Naive thymus-derived CD4-positive, alpha-beta T cell (primary cell): Measurements from ENCODE around the gene UBALD1. TPM values are rescaled to one million over a fixed set of nuclear protein-coding genes. Genes with fewer than 3 reads are reported as not detected.

Experiments used
- ATAC-seq: fragments of 150-1000 bp; cut with Tn5 transposase; 2 replicates; pipeline ENCODE4 v1.10.0; 2021; ENCODE audit warnings: mild to moderate bottlenecking, moderate library complexity
- CTCF ChIA-PET: fragments of 350-600 bp; sonication (Branson Sonifier 250); formaldehyde crosslinking; loops from one replicate; lab custom pipeline; 2021; ENCODE audit warnings: antibody characterized with exemption; lab: Charles Lee
- POLR2A ChIA-PET: fragments of 350-600 bp; sonication (Branson Sonifier 250); formaldehyde crosslinking; loops from one replicate; lab custom pipeline; 2021; ENCODE audit warnings: antibody characterized with exemption, inconsistent platforms; lab: Charles Lee
- DNase-seq, 9 donors: peaks; one replicate each; pipeline versions ENCODE4 v3.0.0 to v3.0.0-alpha.2; 2020 to 2022; ENCODE audit warnings: mixed read lengths in 1 of 9
- H3K27ac ChIP-seq: one replicate; pipeline ENCODE4 v1.7.0; 2013; ENCODE audit warnings: mild to moderate bottlenecking, low read depth, low read length, moderate library complexity
- H3K27me3 ChIP-seq, 2 donors: one replicate each; pipeline ENCODE4 v1.7.0; 2013; ENCODE audit warnings: low read length in 2 of 2, mild to moderate bottlenecking in 2 of 2, moderate library complexity in 2 of 2; ENCODE audit not compliant: control insufficient read depth in 2 of 2, insufficient read depth in 2 of 2
- H3K36me3 ChIP-seq, 3 experiments: 1 replicate in 2 of 3; 2 replicates in 1 of 3; pipeline ENCODE4 v1.7.0; 2013; ENCODE audit warnings: low read length in 3 of 3, mild to moderate bottlenecking in 3 of 3, moderate library complexity in 1 of 3; ENCODE audit not compliant: insufficient read depth in 3 of 3, control insufficient read depth in 2 of 3
- H3K4me1 ChIP-seq, 2 donors: one replicate each; pipeline ENCODE4 v1.7.0; 2013; ENCODE audit warnings: low read length in 2 of 2, mild to moderate bottlenecking in 2 of 2, moderate library complexity in 1 of 2; ENCODE audit not compliant: control insufficient read depth in 2 of 2, insufficient read depth in 2 of 2
- H3K4me3 ChIP-seq: 2 replicates; pipeline ENCODE4 v1.7.0; 2013; ENCODE audit warnings: mild to moderate bottlenecking, low read length
- H3K9me3 ChIP-seq, 3 experiments: 1 replicate in 2 of 3; 2 replicates in 1 of 3; pipeline ENCODE4 v1.7.0; 2013; ENCODE audit warnings: low read length in 3 of 3; ENCODE audit not compliant: control insufficient read depth in 2 of 3
- H3K27ac Mint-ChIP-seq, 9 donors: one replicate each; pipeline ENCODE4 v1.8.0; 2020 to 2022; ENCODE audit warnings: mixed read lengths in 9 of 9, mild to moderate bottlenecking in 8 of 9, moderate library complexity in 5 of 9, inconsistent platforms in 2 of 9
- H3K27me3 Mint-ChIP-seq, 5 donors: one replicate each; pipeline ENCODE4 v1.8.0; 2021 to 2022; ENCODE audit warnings: mixed read lengths in 5 of 5, mild to moderate bottlenecking in 1 of 5
- H3K36me3 Mint-ChIP-seq, 5 donors: one replicate each; pipeline ENCODE4 v1.8.0; 2020 to 2022; ENCODE audit warnings: mixed read lengths in 5 of 5, mild to moderate bottlenecking in 3 of 5, inconsistent platforms in 1 of 5
- H3K4me1 Mint-ChIP-seq, 7 donors: one replicate each; pipeline ENCODE4 v1.8.0; 2020 to 2022; ENCODE audit warnings: mixed read lengths in 7 of 7, mild to moderate bottlenecking in 3 of 7, inconsistent platforms in 1 of 7
- H3K4me3 Mint-ChIP-seq, 10 donors: one replicate each; pipeline ENCODE4 v1.8.0; 2020 to 2022; ENCODE audit warnings: mild to moderate bottlenecking in 10 of 10, mixed read lengths in 10 of 10, moderate library complexity in 6 of 10, inconsistent platforms in 2 of 10
- H3K9me3 Mint-ChIP-seq, 11 donors: one replicate each; pipeline ENCODE4 v1.8.0; 2020 to 2022; ENCODE audit warnings: mixed read lengths in 11 of 11, mild to moderate bottlenecking in 4 of 11, inconsistent platforms in 1 of 11, moderate library complexity in 1 of 11
- intact Hi-C, 2 donors: fragments of 100-400 bp; cut with micrococcal nuclease; formaldehyde crosslinking; loops; one replicate each; pipeline ENCODE4 v1.15.1; 2023
- polyA plus RNA-seq, 2 donors: library from polyadenylated mRNA; unstranded; fragments of 300-500 nt; fragmentation: Illumina TruSeq; gene quantifications; one replicate each; pipeline ENCODE4 v1.2.3, GENCODE V29; 2021
- total RNA-seq, 6 experiments: library from RNA in 5 of 6; stranded (reverse) in 5 of 6; gene quantifications; 1 replicate in 5 of 6; 2 replicates in 1 of 6; pipeline ENCODE4 v1.2.3 and lab custom pipeline; 2021 to 2026

The UBALD1 gene
- total and polyA plus RNA-seq, 7 experiments from 2014 or later = 1.6 to 36.5 (median 24.2) TPM

- H3K4me3 ChIP-seq = no peak overlapping the region
- no peak for ATAC-seq
- H3K4me1 Mint-ChIP-seq = peaks cover 0 to 17% (median 10%) of the 10 kb centered on the region in 7 donors
- no peaks in the 10 kb centered on the region for H3K27me3 Mint-ChIP-seq
- POLR2A ChIA-PET = no interaction called here
- H3K9me3 Mint-ChIP-seq = no peaks in the 10 kb centered on the region
- CTCF ChIA-PET = no interaction called here
- peaks cover 10 to 11% of the 10 kb centered on the region in 2 donors for H3K4me1 ChIP-seq
- intact Hi-C loops = loop anchor here in 1 of 2 donors (10.0 kb wide), 1 partner anchor 485 kb away; the partner anchor contains the start of gene EEF2KMT
- no peak overlapping the region for H3K27ac ChIP-seq
- peak in 1 of 9 donors; percentile 6 for DNase-seq
- peaks cover 0 to 30% (median 0%) of the 10 kb centered on the region in 3 experiments for H3K36me3 ChIP-seq
- H3K27ac Mint-ChIP-seq = no peak overlapping the region
- no peaks in the 10 kb centered on the region for H3K9me3 ChIP-seq
- H3K27me3 ChIP-seq = no peaks in the 10 kb centered on the region
- no peak overlapping the region for H3K4me3 Mint-ChIP-seq
- H3K36me3 Mint-ChIP-seq = no peaks in the 10 kb centered on the region
These were observed 5.3 kb downstream of the UBALD1 start for GRCh38 chr16:4609200-4610010.

- H3K4me3 ChIP-seq = no peak overlapping the region
- H3K27me3 ChIP-seq = no peaks in the 10 kb centered on the region
- Mint-ChIP-seq H3K36me3 (no peaks in the 10 kb centered on the region), H3K4me1 (peaks cover 0 to 17% (median 9%) of the 10 kb centered on the region in 7 donors), H3K9me3 (no peaks in the 10 kb centered on the region), H3K27me3 (no peaks in the 10 kb centered on the region), H3K27ac (no peak overlapping the region), H3K4me3 (no peak overlapping the region)
- H3K27ac ChIP-seq = no peak overlapping the region
- no peaks in the 10 kb centered on the region for H3K9me3 ChIP-seq
- ChIA-PET POLR2A (no interaction called here), CTCF (no interaction called here)
- peaks cover 8 to 9% of the 10 kb centered on the region in 2 donors for H3K4me1 ChIP-seq
- no peak for ATAC-seq
- intact Hi-C loops = no loop called here
- peaks cover 0 to 30% (median 0%) of the 10 kb centered on the region in 3 experiments for H3K36me3 ChIP-seq
- no peak for DNase-seq
These were observed 6.0 kb downstream of the UBALD1 start for GRCh38 chr16:4608704-4608980.

GRCh38 chr16:4607841-4608703 lies 6.6 kb downstream of the UBALD1 start:
- Histone ChIP-seq H3K9me3 (no peaks in the 10 kb centered on the region), H3K27ac (no peak overlapping the region), H3K4me1 (peaks cover 2 to 4% of the 10 kb centered on the region in 2 donors), H3K27me3 (no peaks in the 10 kb centered on the region), H3K4me3 (no peak overlapping the region), H3K36me3 (peaks cover 0 to 30% (median 0%) of the 10 kb centered on the region in 3 experiments)
- Mint-ChIP-seq H3K4me3 (no peak overlapping the region), H3K27me3 (no peaks in the 10 kb centered on the region), H3K4me1 (peaks cover 0 to 12% (median 4%) of the 10 kb centered on the region in 7 donors), H3K9me3 (no peaks in the 10 kb centered on the region), H3K27ac (no peak overlapping the region), H3K36me3 (no peaks in the 10 kb centered on the region)
- ChIA-PET CTCF (interaction anchor here (1.1 kb wide), 1 partner anchor 22 kb away, joined by 3 read pairs; no protein-coding TSS in a partner anchor), POLR2A (no interaction called here)
- intact Hi-C loops = no loop called here
- ATAC-seq (no peak), DNase-seq (no peak)

GRCh38 chr16:4606354-4606753 lies 8.3 kb downstream of the UBALD1 start:
- H3K9me3 ChIP-seq = no peaks in the 10 kb centered on the region
- no peak overlapping the region for H3K27ac ChIP-seq
- H3K27ac Mint-ChIP-seq = no peak overlapping the region
- no peak for ATAC-seq
- no peaks in the 10 kb centered on the region for H3K36me3 Mint-ChIP-seq
- no peaks in the 10 kb centered on the region for H3K27me3 ChIP-seq
- no peaks in the 10 kb centered on the region for H3K9me3 Mint-ChIP-seq
- intact Hi-C loops = no loop called here
- peaks cover 0 to 3% (median 1%) of the 10 kb centered on the region in 7 donors for H3K4me1 Mint-ChIP-seq
- H3K4me3 Mint-ChIP-seq = no peak overlapping the region
- ChIA-PET POLR2A (interaction anchor here (1.0 kb wide), 1 partner anchor 10 kb away, joined by 3 read pairs; no protein-coding TSS in a partner anchor), CTCF (no interaction called here)
- no peaks in the 10 kb centered on the region for H3K4me1 ChIP-seq
- peaks cover 0 to 3% (median 0%) of the 10 kb centered on the region in 5 donors for H3K27me3 Mint-ChIP-seq
- no peak for DNase-seq
- H3K36me3 ChIP-seq = peaks cover 0 to 30% (median 0%) of the 10 kb centered on the region in 3 experiments
- no peak overlapping the region for H3K4me3 ChIP-seq

GRCh38 chr16:4604401-4604800 lies 10.3 kb downstream of the UBALD1 start:
- H3K36me3 Mint-ChIP-seq = no peaks in the 10 kb centered on the region
- intact Hi-C loops = no loop called here
- H3K27ac Mint-ChIP-seq = no peak overlapping the region
- no peak overlapping the region for H3K4me3 Mint-ChIP-seq
- CTCF ChIA-PET = interaction anchor here (0.7 kb wide), 1 partner anchor 9 kb away, joined by 5 read pairs; no protein-coding TSS in a partner anchor
- peaks cover 0 to under 1% (median 0%) of the 10 kb centered on the region in 7 donors for H3K4me1 Mint-ChIP-seq
- Histone ChIP-seq H3K4me1 (no peaks in the 10 kb centered on the region), H3K36me3 (peaks cover 0 to 18% (median 0%) of the 10 kb centered on the region in 3 experiments), H3K27me3 (no peaks in the 10 kb centered on the region), H3K4me3 (no peak overlapping the region), H3K9me3 (no peaks in the 10 kb centered on the region), H3K27ac (no peak overlapping the region)
- peaks cover 0 to 4% (median 0%) of the 10 kb centered on the region in 5 donors for H3K27me3 Mint-ChIP-seq
- POLR2A ChIA-PET = no interaction called here
- ATAC-seq (no peak), DNase-seq (no peak)
- no peaks in the 10 kb centered on the region for H3K9me3 Mint-ChIP-seq

- DNase-seq (no peak), ATAC-seq (no peak)
- Mint-ChIP-seq H3K4me3 (no peak overlapping the region), H3K4me1 (peaks cover 0 to 2% (median 0%) of the 10 kb centered on the region in 7 donors), H3K27ac (peak overlapping the region in 1 of 9 donors; percentile 30), H3K9me3 (no peaks in the 10 kb centered on the region), H3K36me3 (no peaks in the 10 kb centered on the region), H3K27me3 (peaks cover 0 to 4% (median 0%) of the 10 kb centered on the region in 5 donors)
- Histone ChIP-seq H3K9me3 (no peaks in the 10 kb centered on the region), H3K27me3 (no peaks in the 10 kb centered on the region), H3K4me3 (no peak overlapping the region), H3K4me1 (no peaks in the 10 kb centered on the region), H3K27ac (no peak overlapping the region), H3K36me3 (peaks cover 0 to 11% (median 0%) of the 10 kb centered on the region in 3 experiments)
- intact Hi-C loops = no loop called here
- ChIA-PET CTCF (no interaction called here), POLR2A (no interaction called here)
These were observed 11.0 kb downstream of the UBALD1 start for GRCh38 chr16:4603624-4604170.
